Measurements from ENCODE around the gene CRACR2A. TPM values are rescaled to one million over a fixed set of nuclear protein-coding genes. Genes with fewer than 3 reads are reported as not detected.

Gene CRACR2A, protein sequence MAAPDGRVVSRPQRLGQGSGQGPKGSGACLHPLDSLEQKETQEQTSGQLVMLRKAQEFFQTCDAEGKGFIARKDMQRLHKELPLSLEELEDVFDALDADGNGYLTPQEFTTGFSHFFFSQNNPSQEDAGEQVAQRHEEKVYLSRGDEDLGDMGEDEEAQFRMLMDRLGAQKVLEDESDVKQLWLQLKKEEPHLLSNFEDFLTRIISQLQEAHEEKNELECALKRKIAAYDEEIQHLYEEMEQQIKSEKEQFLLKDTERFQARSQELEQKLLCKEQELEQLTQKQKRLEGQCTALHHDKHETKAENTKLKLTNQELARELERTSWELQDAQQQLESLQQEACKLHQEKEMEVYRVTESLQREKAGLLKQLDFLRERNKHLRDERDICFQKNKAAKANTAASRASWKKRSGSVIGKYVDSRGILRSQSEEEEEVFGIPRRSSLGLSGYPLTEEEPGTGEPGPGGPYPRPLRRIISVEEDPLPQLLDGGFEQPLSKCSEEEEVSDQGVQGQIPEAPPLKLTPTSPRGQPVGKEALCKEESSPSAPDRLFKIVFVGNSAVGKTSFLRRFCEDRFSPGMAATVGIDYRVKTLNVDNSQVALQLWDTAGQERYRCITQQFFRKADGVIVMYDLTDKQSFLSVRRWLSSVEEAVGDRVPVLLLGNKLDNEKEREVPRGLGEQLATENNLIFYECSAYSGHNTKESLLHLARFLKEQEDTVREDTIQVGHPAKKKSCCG
- 1 to 10 TPM; 1.2 to 7.9 (median 2.2) TPM for total RNA-seq

DNA sequence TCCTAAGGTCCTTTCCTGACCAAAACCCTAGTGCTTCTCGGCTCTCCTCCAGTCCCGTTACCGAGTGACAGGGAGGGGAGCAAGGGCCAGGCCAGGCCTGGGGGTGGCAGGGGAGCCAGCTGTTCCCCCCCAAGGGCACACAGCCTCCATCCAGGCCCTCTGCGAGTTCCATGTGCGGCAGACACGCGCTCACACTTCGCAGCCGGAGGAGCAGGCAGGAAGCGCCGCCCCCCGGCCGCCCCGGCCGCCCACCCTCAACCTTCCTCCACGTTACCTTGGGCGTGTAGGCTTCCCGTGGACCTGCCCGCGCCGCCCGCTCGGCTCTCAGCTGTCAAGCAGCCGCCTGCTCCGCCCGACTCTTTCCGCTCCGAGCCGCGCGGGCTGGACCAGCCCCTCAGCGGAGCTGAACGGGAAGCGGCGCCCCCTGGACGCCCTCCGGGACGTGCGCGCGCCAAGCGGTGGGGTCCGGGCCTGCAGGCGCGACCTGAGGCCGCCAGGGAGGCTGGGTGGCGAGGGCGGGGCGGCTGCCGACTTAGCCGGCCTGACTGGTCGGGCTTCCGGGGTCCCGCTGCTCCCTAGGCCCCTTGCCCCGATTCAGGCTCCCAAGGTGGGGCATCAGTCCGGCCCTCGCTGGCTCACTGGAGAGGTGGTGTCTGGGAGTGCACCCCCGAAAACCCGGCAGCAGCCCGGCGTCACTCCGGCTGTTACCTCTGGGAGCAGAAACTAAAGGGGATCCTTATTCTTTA lies at the start of gene CRACR2A:
TSS of gene CRACR2A (minus strand) at position 369 of the 746 bp plus-strand sequence. CDS start 56,110 bp downstream, outside the sequence.
- WGBS, 2 donors: 32 to 41% methylated on average over 11 to 12 of the region's 62 CpGs
- Histone ChIP-seq H3K4me1 (peaks cover 0 to 24% of the 10 kb centered on the region in 2 donors), H3K36me3 (no peaks in the 10 kb centered on the region), H3K9me3 (no peaks in the 10 kb centered on the region), H3K27me3 (no peaks in the 10 kb centered on the region), H3K4me3 (replicated peaks in 1 of 3) (peak within 1 kb of the TSS in 2 of 3 donors; percentile 13 to 42), H3K27ac (peak within 1 kb of the TSS; percentile 36 to 37 (median 37))
- intact Hi-C loops (cut with DNase I): no loop called here
- TF ChIP-seq POLR2A (IDR thresholded peaks at IDR 0.05): no peak
- TF ChIP-seq, protein P1, sequence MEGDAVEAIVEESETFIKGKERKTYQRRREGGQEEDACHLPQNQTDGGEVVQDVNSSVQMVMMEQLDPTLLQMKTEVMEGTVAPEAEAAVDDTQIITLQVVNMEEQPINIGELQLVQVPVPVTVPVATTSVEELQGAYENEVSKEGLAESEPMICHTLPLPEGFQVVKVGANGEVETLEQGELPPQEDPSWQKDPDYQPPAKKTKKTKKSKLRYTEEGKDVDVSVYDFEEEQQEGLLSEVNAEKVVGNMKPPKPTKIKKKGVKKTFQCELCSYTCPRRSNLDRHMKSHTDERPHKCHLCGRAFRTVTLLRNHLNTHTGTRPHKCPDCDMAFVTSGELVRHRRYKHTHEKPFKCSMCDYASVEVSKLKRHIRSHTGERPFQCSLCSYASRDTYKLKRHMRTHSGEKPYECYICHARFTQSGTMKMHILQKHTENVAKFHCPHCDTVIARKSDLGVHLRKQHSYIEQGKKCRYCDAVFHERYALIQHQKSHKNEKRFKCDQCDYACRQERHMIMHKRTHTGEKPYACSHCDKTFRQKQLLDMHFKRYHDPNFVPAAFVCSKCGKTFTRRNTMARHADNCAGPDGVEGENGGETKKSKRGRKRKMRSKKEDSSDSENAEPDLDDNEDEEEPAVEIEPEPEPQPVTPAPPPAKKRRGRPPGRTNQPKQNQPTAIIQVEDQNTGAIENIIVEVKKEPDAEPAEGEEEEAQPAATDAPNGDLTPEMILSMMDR (IDR thresholded peaks at IDR 0.05): peak in 5 of 6 experiments; percentile 15 to 54 (median 41)
- peak; percentile 36 to 49 for DNase-seq

DNA sequence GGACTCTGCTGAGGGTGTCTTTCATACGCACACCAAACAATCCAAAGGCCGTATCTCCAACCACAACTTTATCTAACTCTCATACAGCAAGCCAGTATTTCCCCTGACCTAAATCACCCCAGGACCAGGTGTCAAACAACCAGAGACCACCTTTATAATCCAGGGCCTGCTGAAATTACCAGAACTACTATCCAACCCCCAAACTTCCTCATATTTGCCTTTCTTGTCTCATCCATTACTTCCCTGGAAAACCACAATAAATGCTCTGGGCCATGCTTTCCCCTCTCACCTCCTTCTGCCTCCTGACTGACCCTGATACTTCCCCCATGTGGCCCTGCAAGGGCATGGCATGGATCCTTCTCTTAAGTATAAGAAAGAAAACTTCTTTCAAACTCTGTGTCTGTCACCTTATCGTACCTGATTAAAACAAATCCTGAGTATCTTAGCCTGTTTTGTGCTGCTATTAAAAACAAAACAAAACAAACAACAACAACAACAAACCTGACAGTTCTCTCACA lies 44.7 kb upstream of the CRACR2A start:
- intact Hi-C loops (cut with DNase I): no loop called here
- no peaks in the 10 kb centered on the region for H3K36me3 ChIP-seq
- no peak overlapping the region for H3K4me3 ChIP-seq (replicated peaks in 1 of 3)
- H3K27ac ChIP-seq: no peak overlapping the region
- H3K27me3 ChIP-seq: no peaks in the 10 kb centered on the region
- H3K9me3 ChIP-seq: no peaks in the 10 kb centered on the region
- H3K4me1 ChIP-seq: no peaks in the 10 kb centered on the region
- no peak for DNase-seq
- TF ChIP-seq POLR2A (IDR thresholded peaks at IDR 0.05): no peak
- TF ChIP-seq, protein P1 (IDR thresholded peaks at IDR 0.05): no peak
- 87 to 95% methylated on average over 3 of the region's 3 CpGs for WGBS, 2 donors

DNA sequence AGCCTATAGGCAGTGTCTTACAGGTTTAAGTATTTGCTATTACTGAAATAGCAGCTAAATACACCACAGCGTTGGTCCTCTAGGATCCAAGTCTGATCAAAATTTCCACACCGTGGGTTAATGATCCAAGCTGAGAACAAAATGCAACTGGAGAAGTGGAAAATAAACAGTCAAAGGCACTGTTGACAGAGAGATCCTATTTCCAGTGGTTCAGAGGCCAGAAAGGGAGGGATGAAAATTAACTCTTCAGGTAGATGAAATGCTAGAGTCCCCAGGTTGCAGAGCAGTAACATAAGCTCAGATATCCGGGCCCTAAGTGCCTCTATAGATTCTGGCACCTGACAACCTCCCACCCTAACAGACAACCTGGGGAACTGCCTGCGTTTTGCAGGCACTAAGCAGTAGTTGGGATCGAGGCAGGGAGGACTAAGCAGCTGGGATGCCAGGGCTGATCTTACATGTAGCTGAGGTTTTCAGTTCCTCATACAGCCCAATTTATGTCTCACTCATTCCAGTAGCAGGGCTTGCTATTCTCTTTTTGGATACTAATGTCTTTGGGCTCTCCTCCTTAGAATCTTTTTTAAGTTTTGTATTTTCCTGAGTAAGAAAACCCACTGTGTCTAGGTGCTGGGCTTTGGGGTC lies 42.7 kb upstream of the CRACR2A start:
- WGBS, 2 donors: 45 to 51% methylated on average over 5 of the region's 5 CpGs
- H3K4me1 ChIP-seq: no peaks in the 10 kb centered on the region

DNA sequence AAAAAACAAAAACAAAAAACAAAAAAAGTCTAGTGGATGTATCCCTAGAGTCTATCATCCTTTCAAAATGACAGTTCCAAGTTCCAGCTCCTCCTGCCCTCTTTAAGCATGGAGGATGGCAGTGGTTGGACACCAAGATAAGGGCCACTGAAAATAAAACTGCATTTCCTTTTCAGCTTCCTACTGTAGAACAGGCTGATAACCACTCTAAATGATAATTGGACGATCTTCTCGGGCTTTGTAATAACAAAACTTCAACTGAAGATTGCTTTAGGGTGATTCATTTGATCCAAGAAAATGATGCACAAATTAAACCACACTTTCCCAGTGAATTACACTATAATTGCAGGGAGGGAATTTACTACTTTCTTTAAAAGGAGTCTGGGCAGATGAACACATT lies 42.2 kb upstream of the CRACR2A start:
- H3K27me3 ChIP-seq: no peaks in the 10 kb centered on the region
- TF ChIP-seq, protein P1 (IDR thresholded peaks at IDR 0.05): no peak
- no peak for TF ChIP-seq POLR2A (IDR thresholded peaks at IDR 0.05)
- intact Hi-C loops (cut with DNase I): no loop called here
- no peak for DNase-seq
- H3K9me3 ChIP-seq: no peaks in the 10 kb centered on the region
- no peak overlapping the region for H3K4me3 ChIP-seq (replicated peaks in 1 of 3)
- no peak overlapping the region for H3K27ac ChIP-seq
- no peaks in the 10 kb centered on the region for H3K4me1 ChIP-seq
- 48 to 58% methylated on average over 2 of the region's 2 CpGs for WGBS, 2 donors
- no peaks in the 10 kb centered on the region for H3K36me3 ChIP-seq

More for the DNA sequence above, 42.7 kb upstream of the CRACR2A start:
- intact Hi-C loops (cut with DNase I): no loop called here
- DNase-seq: no peak
- Histone ChIP-seq H3K27ac (no peak overlapping the region), H3K36me3 (no peaks in the 10 kb centered on the region), H3K4me3 (replicated peaks in 1 of 3) (no peak overlapping the region), H3K9me3 (no peaks in the 10 kb centered on the region), H3K27me3 (no peaks in the 10 kb centered on the region)
- TF ChIP-seq, protein P1 (IDR thresholded peaks at IDR 0.05): no peak
- TF ChIP-seq POLR2A (IDR thresholded peaks at IDR 0.05): no peak
